ENCODE data around the gene SH3RF3.

The SH3RF3 gene

GRCh38 chr2:109237792-109238191 is 108.8 kb downstream of the SH3RF3 start:
- WGBS, 2 donors (ENCODE audit: extremely low coverage in 2 of 2, insufficient read length in 2 of 2, insufficient replicate concordance in 1 of 2): no CpG with 5 or more reads among the region's 2 CpGs

GRCh38 chr2:109238580-109238979 is 109.6 kb downstream of the SH3RF3 start:
- H2BK5ac ChIP-seq (ENCODE audit: low read length): no peak overlapping the region
- H4K91ac ChIP-seq (ENCODE audit: low read depth, low read length, poor library complexity): no peak overlapping the region
- no peaks in the 10 kb centered on the region for H3K36me3 ChIP-seq (replicated peaks in 1 of 2; ENCODE audit: control insufficient read depth in 2 of 2, insufficient read depth in 2 of 2, low read length in 2 of 2)
- H3K4ac ChIP-seq (ENCODE audit: low read length): no peak overlapping the region
- H3K4me1 ChIP-seq (ENCODE audit: control insufficient read depth in 2 of 2, insufficient read depth in 1 of 2, low read depth in 1 of 2, low read length in 2 of 2): peaks cover 0 to 3% of the 10 kb centered on the region in 2 donors
- H3K79me1 ChIP-seq (ENCODE audit: low read depth, low read length): no peaks in the 10 kb centered on the region
- H2AFZ ChIP-seq (ENCODE audit: low read length): no peak overlapping the region
- no peak overlapping the region for H2BK120ac ChIP-seq (ENCODE audit: low read depth, low read length)
- no peak overlapping the region for H3K9ac ChIP-seq (ENCODE audit: low read depth, low read length, poor library complexity)
- no peak overlapping the region for H3K27ac ChIP-seq (replicated peaks; ENCODE audit: low read length)
- H3K18ac ChIP-seq (ENCODE audit: low read length): no peak overlapping the region
- no peak overlapping the region for H4K8ac ChIP-seq (ENCODE audit: low read depth, low read length)
- H2AK5ac ChIP-seq (ENCODE audit: low read depth, low read length): no peak overlapping the region
- no peak for DNase-seq (ENCODE audit: low spot score)
- H3K4me3 ChIP-seq (ENCODE audit: low read length in 2 of 2): no peak overlapping the region
- H3K14ac ChIP-seq (ENCODE audit: low read length): no peak overlapping the region
- H2BK12ac ChIP-seq (ENCODE audit: low read length): no peak overlapping the region
- no peak overlapping the region for H2BK15ac ChIP-seq (ENCODE audit: low read length)
- no CpG with 5 or more reads among the region's 4 CpGs for WGBS, 2 donors (ENCODE audit: extremely low coverage in 2 of 2, insufficient read length in 2 of 2, insufficient replicate concordance in 1 of 2)
- no peak overlapping the region for H3K4me2 ChIP-seq (ENCODE audit: insufficient read depth, low read length, poor library complexity, severe bottlenecking)
- no peaks in the 10 kb centered on the region for H3K27me3 ChIP-seq (ENCODE audit: control insufficient read depth in 3 of 3, insufficient read depth in 3 of 3, low read depth in 1 of 3, low read length in 3 of 3)
- no peaks in the 10 kb centered on the region for H3K9me3 ChIP-seq (replicated peaks in 1 of 2; ENCODE audit: control insufficient read depth in 2 of 2, insufficient read depth in 1 of 2, low read depth in 1 of 2, low read length in 2 of 2)
- no peak overlapping the region for H3K23ac ChIP-seq (ENCODE audit: low read depth, low read length, poor library complexity)

More at GRCh38 chr2:109237792-109238191, 108.8 kb downstream of the SH3RF3 start:
- no peak overlapping the region for H3K4ac ChIP-seq (ENCODE audit: low read length)
- H3K4me2 ChIP-seq (ENCODE audit: insufficient read depth, low read length, poor library complexity, severe bottlenecking): no peak overlapping the region
- no peak overlapping the region for H3K4me3 ChIP-seq (ENCODE audit: low read length in 2 of 2)
- H2BK15ac ChIP-seq (ENCODE audit: low read length): no peak overlapping the region
- DNase-seq (ENCODE audit: low spot score): no peak
- no peak overlapping the region for H2BK5ac ChIP-seq (ENCODE audit: low read length)
- H2AFZ ChIP-seq (ENCODE audit: low read length): no peak overlapping the region
- no peaks in the 10 kb centered on the region for H3K27me3 ChIP-seq (ENCODE audit: control insufficient read depth in 3 of 3, insufficient read depth in 3 of 3, low read depth in 1 of 3, low read length in 3 of 3)
- no peak overlapping the region for H4K91ac ChIP-seq (ENCODE audit: low read depth, low read length, poor library complexity)
- no peak overlapping the region for H3K27ac ChIP-seq (replicated peaks; ENCODE audit: low read length)
- no peak overlapping the region for H3K18ac ChIP-seq (ENCODE audit: low read length)
- no peaks in the 10 kb centered on the region for H3K9me3 ChIP-seq (replicated peaks in 1 of 2; ENCODE audit: control insufficient read depth in 2 of 2, insufficient read depth in 1 of 2, low read depth in 1 of 2, low read length in 2 of 2)
- no peak overlapping the region for H2BK120ac ChIP-seq (ENCODE audit: low read depth, low read length)
- no peak overlapping the region for H3K14ac ChIP-seq (ENCODE audit: low read length)
- no peaks in the 10 kb centered on the region for H3K79me1 ChIP-seq (ENCODE audit: low read depth, low read length)
- no peak overlapping the region for H3K23ac ChIP-seq (ENCODE audit: low read depth, low read length, poor library complexity)
- peaks cover 0 to 3% of the 10 kb centered on the region in 2 donors for H3K4me1 ChIP-seq (ENCODE audit: control insufficient read depth in 2 of 2, insufficient read depth in 1 of 2, low read depth in 1 of 2, low read length in 2 of 2)
- no peak overlapping the region for H4K8ac ChIP-seq (ENCODE audit: low read depth, low read length)
- H3K9ac ChIP-seq (ENCODE audit: low read depth, low read length, poor library complexity): no peak overlapping the region
- no peak overlapping the region for H2AK5ac ChIP-seq (ENCODE audit: low read depth, low read length)
- no peak overlapping the region for H2BK12ac ChIP-seq (ENCODE audit: low read length)
- no peaks in the 10 kb centered on the region for H3K36me3 ChIP-seq (replicated peaks in 1 of 2; ENCODE audit: control insufficient read depth in 2 of 2, insufficient read depth in 2 of 2, low read length in 2 of 2)

DNA sequence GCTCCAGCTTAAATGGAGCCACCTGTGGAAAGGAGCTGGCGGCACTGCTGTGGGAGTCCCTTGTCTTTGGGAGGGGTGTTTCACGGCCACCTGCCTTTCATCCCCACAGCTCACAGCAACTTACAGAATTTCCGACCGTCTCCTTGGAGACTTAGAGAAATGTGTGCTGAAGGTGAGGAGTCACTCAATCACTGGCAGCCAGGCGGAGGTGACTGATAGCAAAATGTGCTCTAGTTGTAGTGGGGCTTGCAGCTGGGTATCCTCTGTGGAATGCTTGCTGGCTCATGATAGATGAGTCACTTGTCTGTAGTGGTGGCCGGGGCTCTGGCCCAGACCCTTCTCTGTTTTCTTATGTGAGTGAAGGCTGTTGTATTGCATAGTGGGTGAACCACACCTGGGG is 110.7 kb downstream of the SH3RF3 start:
- Histone ChIP-seq H2BK5ac (ENCODE audit: low read length) (no peak overlapping the region), H3K36me3 (replicated peaks in 1 of 2; ENCODE audit: control insufficient read depth in 2 of 2, insufficient read depth in 2 of 2, low read length in 2 of 2) (no peaks in the 10 kb centered on the region), H3K79me1 (ENCODE audit: low read depth, low read length) (no peaks in the 10 kb centered on the region), H3K9ac (ENCODE audit: low read depth, low read length, poor library complexity) (no peak overlapping the region), H2AFZ (ENCODE audit: low read length) (no peak overlapping the region), H3K27ac (replicated peaks; ENCODE audit: low read length) (no peak overlapping the region), H3K4ac (ENCODE audit: low read length) (no peak overlapping the region), H4K91ac (ENCODE audit: low read depth, low read length, poor library complexity) (no peak overlapping the region), H2BK15ac (ENCODE audit: low read length) (no peak overlapping the region), H3K9me3 (replicated peaks in 1 of 2; ENCODE audit: control insufficient read depth in 2 of 2, insufficient read depth in 1 of 2, low read depth in 1 of 2, low read length in 2 of 2) (no peaks in the 10 kb centered on the region), H3K27me3 (ENCODE audit: control insufficient read depth in 3 of 3, insufficient read depth in 3 of 3, low read depth in 1 of 3, low read length in 3 of 3) (no peaks in the 10 kb centered on the region), H2AK5ac (ENCODE audit: low read depth, low read length) (no peak overlapping the region), H3K23ac (ENCODE audit: low read depth, low read length, poor library complexity) (no peak overlapping the region), H3K4me1 (ENCODE audit: control insufficient read depth in 2 of 2, insufficient read depth in 1 of 2, low read depth in 1 of 2, low read length in 2 of 2) (peaks cover 0 to 3% of the 10 kb centered on the region in 2 donors), H3K4me3 (ENCODE audit: low read length in 2 of 2) (no peak overlapping the region), H4K8ac (ENCODE audit: low read depth, low read length) (no peak overlapping the region), H2BK120ac (ENCODE audit: low read depth, low read length) (no peak overlapping the region), H3K14ac (ENCODE audit: low read length) (no peak overlapping the region), H3K18ac (ENCODE audit: low read length) (no peak overlapping the region), H2BK12ac (ENCODE audit: low read length) (no peak overlapping the region), H3K4me2 (ENCODE audit: insufficient read depth, low read length, poor library complexity, severe bottlenecking) (no peak overlapping the region)
- WGBS, 2 donors (ENCODE audit: extremely low coverage in 2 of 2, insufficient read length in 2 of 2, insufficient replicate concordance in 1 of 2): no CpG with 5 or more reads among the region's 6 CpGs
- DNase-seq (ENCODE audit: low spot score): no peak

DNA sequence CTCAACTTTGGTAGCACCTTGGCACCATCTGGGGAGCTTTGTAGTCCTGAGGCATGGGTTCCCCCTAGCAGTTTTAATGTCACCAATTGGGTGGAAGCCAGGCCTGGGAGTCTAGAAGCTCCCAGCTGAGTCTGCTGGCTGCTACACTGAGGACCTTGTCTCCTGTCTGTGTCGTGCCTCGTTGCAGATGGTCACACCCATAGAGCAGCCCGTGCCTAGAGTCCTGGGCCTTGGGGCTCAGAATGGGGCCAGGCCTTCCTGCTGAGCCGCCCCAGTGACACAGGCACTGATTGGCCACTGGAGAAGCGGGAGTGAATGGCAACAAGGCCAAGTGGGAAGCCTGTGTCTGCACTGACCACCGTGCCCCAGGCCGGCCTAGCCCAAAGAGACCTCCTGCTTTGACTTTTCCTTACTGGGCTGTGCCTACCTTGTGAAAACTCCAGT is 113.2 kb downstream of the SH3RF3 start:
- DNase-seq (ENCODE audit: low spot score): no peak
- H2BK120ac ChIP-seq (ENCODE audit: low read depth, low read length): no peak overlapping the region
- H2BK15ac ChIP-seq (ENCODE audit: low read length): no peak overlapping the region
- H3K36me3 ChIP-seq (replicated peaks in 1 of 2; ENCODE audit: control insufficient read depth in 2 of 2, insufficient read depth in 2 of 2, low read length in 2 of 2): no peaks in the 10 kb centered on the region
- no peak overlapping the region for H3K4ac ChIP-seq (ENCODE audit: low read length)
- no peak overlapping the region for H2BK12ac ChIP-seq (ENCODE audit: low read length)
- no peak overlapping the region for H3K4me3 ChIP-seq (ENCODE audit: low read length in 2 of 2)
- H4K91ac ChIP-seq (ENCODE audit: low read depth, low read length, poor library complexity): no peak overlapping the region
- H2BK5ac ChIP-seq (ENCODE audit: low read length): no peak overlapping the region
- H2AFZ ChIP-seq (ENCODE audit: low read length): no peak overlapping the region
- H3K23ac ChIP-seq (ENCODE audit: low read depth, low read length, poor library complexity): no peak overlapping the region
- H3K18ac ChIP-seq (ENCODE audit: low read length): no peak overlapping the region
- no peak overlapping the region for H3K14ac ChIP-seq (ENCODE audit: low read length)
- no CpG with 5 or more reads among the region's 7 CpGs for WGBS, 2 donors (ENCODE audit: extremely low coverage in 2 of 2, insufficient read length in 2 of 2, insufficient replicate concordance in 1 of 2)
- H3K79me1 ChIP-seq (ENCODE audit: low read depth, low read length): no peaks in the 10 kb centered on the region
- H3K9me3 ChIP-seq (replicated peaks in 1 of 2; ENCODE audit: control insufficient read depth in 2 of 2, insufficient read depth in 1 of 2, low read depth in 1 of 2, low read length in 2 of 2): no peaks in the 10 kb centered on the region
- H3K4me2 ChIP-seq (ENCODE audit: insufficient read depth, low read length, poor library complexity, severe bottlenecking): no peak overlapping the region
- no peak overlapping the region for H3K27ac ChIP-seq (replicated peaks; ENCODE audit: low read length)
- no peak overlapping the region for H3K9ac ChIP-seq (ENCODE audit: low read depth, low read length, poor library complexity)
- H2AK5ac ChIP-seq (ENCODE audit: low read depth, low read length): no peak overlapping the region
- peaks cover 3 to 4% of the 10 kb centered on the region in 2 donors for H3K4me1 ChIP-seq (ENCODE audit: control insufficient read depth in 2 of 2, insufficient read depth in 1 of 2, low read depth in 1 of 2, low read length in 2 of 2)
- no peak overlapping the region for H4K8ac ChIP-seq (ENCODE audit: low read depth, low read length)
- H3K27me3 ChIP-seq (ENCODE audit: control insufficient read depth in 3 of 3, insufficient read depth in 3 of 3, low read depth in 1 of 3, low read length in 3 of 3): no peaks in the 10 kb centered on the region
